OCI-LY3 (cell line): ENCODE data around the gene PACS2.

ENCODE experiments used
- H2AFZ ChIP-seq: fragments of 200-600, 300-600 bp; shearing (Covaris generic); 2 replicates; pipeline ENCODE4 v1.6.0; 2014; ENCODE audit warnings: antibody characterized with exemption, low read depth, low read length
- H3K27ac ChIP-seq: fragments of 200-600, 300-600 bp; sonication (generic); 2 replicates; pipeline ENCODE4 v1.5.1; 2014; ENCODE audit warnings: mild to moderate bottlenecking, low read length, moderate library complexity, mixed read lengths
- H3K27me3 ChIP-seq: fragments of 200-600, 300-600 bp; sonication (generic); 2 replicates; pipeline ENCODE4 v1.6.1; 2014; ENCODE audit warnings: low read depth, low read length, mixed read lengths
- H3K36me3 ChIP-seq: fragments of 200-600, 300-600 bp; sonication (generic); replicated peaks from 2 replicates; pipeline ENCODE3; 2014; ENCODE audit warnings: low read depth, low read length, mixed read lengths
- H3K4me1 ChIP-seq: fragments of 300-600, 200-600 bp; sonication (generic); 2 replicates; pipeline ENCODE4 v1.6.1; 2014; ENCODE audit warnings: low read length, mixed read lengths
- H3K4me2 ChIP-seq: fragments of 200-600, 300-600 bp; sonication (generic); 2 replicates; pipeline ENCODE4 v1.6.1; 2014; ENCODE audit warnings: low read length, mixed read lengths
- H3K4me3 ChIP-seq: fragments of 300-600, 200-600 bp; sonication (generic); 2 replicates; pipeline ENCODE4 v1.5.1; 2014; ENCODE audit warnings: antibody characterized with exemption, mild to moderate bottlenecking, low read length, moderate library complexity
- H3K79me2 ChIP-seq: fragments of 300-600, 200-600 bp; shearing (Covaris generic); 2 replicates; pipeline ENCODE4 v1.6.1; 2014; ENCODE audit warnings: mild to moderate bottlenecking, low read length, mixed read lengths
- H3K9ac ChIP-seq: fragments of 300-600, 200-600 bp; shearing (Covaris generic); 2 replicates; pipeline ENCODE4 v1.6.0; 2014; ENCODE audit warnings: mild to moderate bottlenecking, low read length, moderate library complexity
- H3K9me3 ChIP-seq: fragments of 200-600, 300-600 bp; shearing (Covaris generic); 2 replicates; pipeline ENCODE4 v1.6.1; 2014; ENCODE audit warnings: low read length, mixed read lengths; ENCODE audit not compliant: insufficient read depth
- H4K20me1 ChIP-seq: fragments of 200-600, 300-600 bp; sonication (generic); 2 replicates; pipeline ENCODE4 v1.6.1; 2016; ENCODE audit warnings: low read length, mixed read lengths; ENCODE audit not compliant: insufficient read depth
- EZH2phosphoT487 ChIP-seq: fragments of 200-600 bp; shearing (Covaris generic); IDR thresholded peaks from 2 replicates; pipeline ENCODE4 v1.6.1; 2018; ENCODE audit warnings: antibody characterized with exemption, mixed run types, low read depth
- TF ChIP-seq, protein P1 (sequence below): fragments of 200-600, 300-600 bp; sonication (generic); IDR thresholded peaks from 2 replicates; pipeline ENCODE4 v1.5.1; 2014; ENCODE audit warnings: antibody characterized with exemption, low read length, low read depth

Gene PACS2

DNA sequence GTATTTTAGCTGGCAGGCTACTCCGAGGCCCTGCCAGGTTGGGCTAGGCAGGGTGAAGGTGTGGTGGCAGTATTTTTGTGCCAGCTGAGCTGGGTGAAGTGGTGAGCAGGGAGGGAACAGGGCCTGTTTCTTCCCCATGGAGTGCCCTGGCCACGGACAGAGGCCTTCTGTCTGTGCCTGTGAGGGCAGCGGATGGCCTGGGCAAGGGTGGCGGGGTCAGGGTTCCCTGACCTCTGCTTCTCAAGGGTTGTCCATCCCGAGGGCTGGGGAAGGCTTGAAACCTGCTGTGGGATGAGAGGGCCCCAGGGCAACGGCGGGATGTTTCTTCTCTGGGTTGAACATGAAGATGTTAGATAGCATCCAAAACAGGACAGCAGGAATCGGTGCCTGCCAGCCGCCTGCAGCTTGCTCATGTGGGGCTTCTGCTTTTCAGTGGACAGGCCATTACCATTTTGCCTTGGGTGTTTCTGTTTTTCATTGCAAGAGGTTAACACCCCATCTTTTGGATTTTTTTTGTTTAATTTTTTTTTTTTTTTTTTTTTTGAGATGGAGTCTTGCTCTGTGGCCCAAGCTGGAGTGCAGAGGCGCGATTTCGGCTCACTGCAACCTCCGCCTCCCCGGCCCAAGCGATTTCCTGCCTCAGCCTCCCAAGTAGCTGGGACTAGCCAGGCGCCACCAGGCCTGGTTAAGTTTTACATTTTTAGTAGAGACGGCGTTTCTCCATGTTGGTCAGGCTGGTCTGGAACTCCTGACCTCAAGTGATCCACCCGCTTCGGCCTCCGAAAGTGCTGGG lies 108.3 kb downstream of the PACS2 start:
- Histone ChIP-seq H3K4me3 (no peak overlapping the region), H4K20me1 (peaks cover 54% of the 10 kb centered on the region), H3K79me2 (peaks cover 89% of the 10 kb centered on the region), H3K9ac (no peak overlapping the region), H3K27ac (no peak overlapping the region), H3K4me1 (peaks cover 19% of the 10 kb centered on the region), H3K27me3 (no peaks in the 10 kb centered on the region), H3K9me3 (no peaks in the 10 kb centered on the region), H3K36me3 (peaks cover 43% of the 10 kb centered on the region), H2AFZ (no peak overlapping the region), H3K4me2 (no peak overlapping the region)
- no peak for TF ChIP-seq EZH2phosphoT487

- peaks cover 50% of the 10 kb centered on the region for H3K36me3 ChIP-seq
- no peaks in the 10 kb centered on the region for H3K27me3 ChIP-seq
- no peak overlapping the region for H3K27ac ChIP-seq
- no peaks in the 10 kb centered on the region for H3K9me3 ChIP-seq
- H3K9ac ChIP-seq, result no peak overlapping the region
- TF ChIP-seq, protein P1, sequence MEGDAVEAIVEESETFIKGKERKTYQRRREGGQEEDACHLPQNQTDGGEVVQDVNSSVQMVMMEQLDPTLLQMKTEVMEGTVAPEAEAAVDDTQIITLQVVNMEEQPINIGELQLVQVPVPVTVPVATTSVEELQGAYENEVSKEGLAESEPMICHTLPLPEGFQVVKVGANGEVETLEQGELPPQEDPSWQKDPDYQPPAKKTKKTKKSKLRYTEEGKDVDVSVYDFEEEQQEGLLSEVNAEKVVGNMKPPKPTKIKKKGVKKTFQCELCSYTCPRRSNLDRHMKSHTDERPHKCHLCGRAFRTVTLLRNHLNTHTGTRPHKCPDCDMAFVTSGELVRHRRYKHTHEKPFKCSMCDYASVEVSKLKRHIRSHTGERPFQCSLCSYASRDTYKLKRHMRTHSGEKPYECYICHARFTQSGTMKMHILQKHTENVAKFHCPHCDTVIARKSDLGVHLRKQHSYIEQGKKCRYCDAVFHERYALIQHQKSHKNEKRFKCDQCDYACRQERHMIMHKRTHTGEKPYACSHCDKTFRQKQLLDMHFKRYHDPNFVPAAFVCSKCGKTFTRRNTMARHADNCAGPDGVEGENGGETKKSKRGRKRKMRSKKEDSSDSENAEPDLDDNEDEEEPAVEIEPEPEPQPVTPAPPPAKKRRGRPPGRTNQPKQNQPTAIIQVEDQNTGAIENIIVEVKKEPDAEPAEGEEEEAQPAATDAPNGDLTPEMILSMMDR, result no peak
- TF ChIP-seq EZH2phosphoT487, result no peak
- peaks cover 57% of the 10 kb centered on the region for H4K20me1 ChIP-seq
- no peak overlapping the region for H3K4me3 ChIP-seq
- no peak overlapping the region for H3K4me2 ChIP-seq
- H2AFZ ChIP-seq, result no peak overlapping the region
- H3K4me1 ChIP-seq, result peaks cover 18% of the 10 kb centered on the region
- peaks cover 96% of the 10 kb centered on the region for H3K79me2 ChIP-seq
Measured at GRCh38 chr14:105423488-105424195, 109.1 kb downstream of the PACS2 start.

- Histone ChIP-seq H3K4me3 (no peak overlapping the region), H3K36me3 (peaks cover 51% of the 10 kb centered on the region), H3K79me2 (peaks cover 93% of the 10 kb centered on the region), H4K20me1 (peaks cover 62% of the 10 kb centered on the region), H3K9me3 (no peaks in the 10 kb centered on the region), H3K9ac (no peak overlapping the region), H2AFZ (no peak overlapping the region), H3K27ac (no peak overlapping the region), H3K4me1 (peaks cover 11% of the 10 kb centered on the region), H3K4me2 (no peak overlapping the region), H3K27me3 (no peaks in the 10 kb centered on the region)
- TF ChIP-seq EZH2phosphoT487, result no peak
- TF ChIP-seq, protein P1, result no peak
Measured at GRCh38 chr14:105424861-105425260, 110.3 kb downstream of the PACS2 start.

GRCh38 chr14:105425823-105426247 lies 111.3 kb downstream of the PACS2 start:
- H3K27me3 ChIP-seq, result no peaks in the 10 kb centered on the region
- TF ChIP-seq, protein P1, result no peak
- TF ChIP-seq EZH2phosphoT487, result no peak
- no peak overlapping the region for H3K27ac ChIP-seq
- H4K20me1 ChIP-seq, result peaks cover 70% of the 10 kb centered on the region
- no peaks in the 10 kb centered on the region for H3K9me3 ChIP-seq
- peaks cover 11% of the 10 kb centered on the region for H3K4me1 ChIP-seq
- H3K9ac ChIP-seq, result no peak overlapping the region
- H2AFZ ChIP-seq, result no peak overlapping the region
- no peak overlapping the region for H3K4me3 ChIP-seq
- no peak overlapping the region for H3K4me2 ChIP-seq
- H3K79me2 ChIP-seq, result peaks cover 95% of the 10 kb centered on the region
- peaks cover 60% of the 10 kb centered on the region for H3K36me3 ChIP-seq
